ENCODE results near the gene VAMP8.

VAMP8 gene

GRCh38 chr2:85545780-85546240 is 31.6 kb upstream of the VAMP8 start:
- ChIA-PET POLR2A (interaction anchor here (0.9 to 1.5 kb wide), 5 partner anchors 10 to 155 kb away, joined by 3 to 5 read pairs (median 3); partner anchors contain the start of gene CAPG), CTCF (interaction anchor here (1.4 to 28.0 kb wide), 5 partner anchors 9 to 156 kb away, joined by 3 to 584 read pairs (median 6); partner anchors contain the start of gene SH2D6)
- no peak for DNase-seq
- peaks cover 23 to 64% (median 42%) of the 10 kb centered on the region in 4 experiments for H3K36me3 ChIP-seq (ENCODE audit: control insufficient read depth in 4 of 4, insufficient read depth in 4 of 4, low read length in 3 of 4)
- H3K4me3 ChIP-seq (ENCODE audit: control insufficient read depth in 1 of 7, extremely low read depth in 1 of 7, insufficient read depth in 4 of 7, low read depth in 2 of 7, low read length in 6 of 7) = no peak overlapping the region
- no peak overlapping the region for H3K27ac ChIP-seq (ENCODE audit: insufficient read depth in 1 of 2, low read depth in 1 of 2, low read length in 2 of 2, poor library complexity in 1 of 2, severe bottlenecking in 2 of 2)
- H3K9me3 ChIP-seq (ENCODE audit: control extremely low read depth in 1 of 5, control insufficient read depth in 4 of 5, insufficient read depth in 2 of 5, low read depth in 1 of 5, low read length in 4 of 5) = no peaks in the 10 kb centered on the region
- peaks cover 25 to 38% (median 30%) of the 10 kb centered on the region in 4 experiments for H3K4me1 ChIP-seq (ENCODE audit: control extremely low read depth in 1 of 4, control insufficient read depth in 4 of 4, insufficient read depth in 4 of 4, low read length in 3 of 4)
- no peaks in the 10 kb centered on the region for H3K27me3 ChIP-seq (replicated peaks in 2 of 5; ENCODE audit: control insufficient read depth in 4 of 5, insufficient read depth in 5 of 5, low read length in 4 of 5)
- 100% methylated on average over 4 of the region's 5 CpGs for WGBS (ENCODE audit: insufficient coverage)

DNA sequence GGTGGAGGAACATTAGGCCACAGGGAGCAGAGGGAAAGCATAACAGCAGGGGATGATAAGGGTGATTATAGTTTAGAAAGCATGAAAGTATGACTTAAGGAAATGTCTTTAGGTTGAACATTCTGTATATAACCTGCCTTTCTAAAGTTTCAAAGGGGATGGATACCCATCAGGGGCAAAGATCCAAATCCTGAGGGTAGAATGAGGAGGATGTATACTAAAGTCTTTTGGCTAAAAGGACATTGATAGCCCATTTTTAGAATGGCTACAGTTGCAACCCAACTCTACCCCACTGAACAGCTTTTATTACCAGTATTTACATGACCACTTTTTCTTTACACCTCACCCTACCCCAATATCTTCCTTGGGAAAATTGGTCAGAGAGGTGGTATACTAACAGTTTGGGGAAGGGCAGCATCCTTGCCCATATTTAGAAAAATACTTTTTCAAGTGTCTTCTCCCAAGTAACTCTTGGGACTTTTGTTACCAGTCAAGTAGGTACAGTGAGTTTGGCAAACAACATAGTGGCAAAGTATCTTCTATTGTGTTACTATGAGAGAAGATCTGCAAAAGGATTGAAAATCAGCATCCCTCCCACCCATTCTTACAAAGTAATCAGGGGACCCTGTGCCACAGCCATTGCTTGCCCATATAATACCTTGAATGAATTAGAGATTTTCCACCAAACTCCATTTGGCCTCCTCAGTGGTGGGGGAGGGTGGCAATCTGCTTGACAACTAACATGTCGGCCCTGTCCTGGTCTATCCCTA is 30.1 kb upstream of the VAMP8 start:
- POLR2A ChIA-PET = interaction anchor here (6.7 kb wide), 1 partner anchor 7 kb away, joined by 69 read pairs; the partner anchor contains the start of gene MAT2A
- no peak overlapping the region for H3K27ac ChIP-seq (ENCODE audit: insufficient read depth in 1 of 2, low read depth in 1 of 2, low read length in 2 of 2, poor library complexity in 1 of 2, severe bottlenecking in 2 of 2)
- H3K4me1 ChIP-seq (ENCODE audit: control extremely low read depth in 1 of 4, control insufficient read depth in 4 of 4, insufficient read depth in 4 of 4, low read length in 3 of 4) = peaks cover 20 to 36% (median 29%) of the 10 kb centered on the region in 4 experiments
- H3K4me3 ChIP-seq (ENCODE audit: control insufficient read depth in 1 of 7, extremely low read depth in 1 of 7, insufficient read depth in 4 of 7, low read depth in 2 of 7, low read length in 6 of 7) = no peak overlapping the region
- DNase-seq = no peak
- H3K36me3 ChIP-seq (ENCODE audit: control insufficient read depth in 4 of 4, insufficient read depth in 4 of 4, low read length in 3 of 4) = peaks cover 14 to 63% (median 33%) of the 10 kb centered on the region in 4 experiments
- no peaks in the 10 kb centered on the region for H3K27me3 ChIP-seq (replicated peaks in 2 of 5; ENCODE audit: control insufficient read depth in 4 of 5, insufficient read depth in 5 of 5, low read length in 4 of 5)
- no peaks in the 10 kb centered on the region for H3K9me3 ChIP-seq (ENCODE audit: control extremely low read depth in 1 of 5, control insufficient read depth in 4 of 5, insufficient read depth in 2 of 5, low read depth in 1 of 5, low read length in 4 of 5)
- CTCF ChIA-PET = interaction anchor here (0.6 to 28.0 kb wide), 5 partner anchors 9 to 158 kb away, joined by 3 to 584 read pairs (median 78); partner anchors contain the start of genes MAT2A and SH2D6
- no CpG with 5 or more reads among the region's 1 CpG for WGBS (ENCODE audit: insufficient coverage)

DNA sequence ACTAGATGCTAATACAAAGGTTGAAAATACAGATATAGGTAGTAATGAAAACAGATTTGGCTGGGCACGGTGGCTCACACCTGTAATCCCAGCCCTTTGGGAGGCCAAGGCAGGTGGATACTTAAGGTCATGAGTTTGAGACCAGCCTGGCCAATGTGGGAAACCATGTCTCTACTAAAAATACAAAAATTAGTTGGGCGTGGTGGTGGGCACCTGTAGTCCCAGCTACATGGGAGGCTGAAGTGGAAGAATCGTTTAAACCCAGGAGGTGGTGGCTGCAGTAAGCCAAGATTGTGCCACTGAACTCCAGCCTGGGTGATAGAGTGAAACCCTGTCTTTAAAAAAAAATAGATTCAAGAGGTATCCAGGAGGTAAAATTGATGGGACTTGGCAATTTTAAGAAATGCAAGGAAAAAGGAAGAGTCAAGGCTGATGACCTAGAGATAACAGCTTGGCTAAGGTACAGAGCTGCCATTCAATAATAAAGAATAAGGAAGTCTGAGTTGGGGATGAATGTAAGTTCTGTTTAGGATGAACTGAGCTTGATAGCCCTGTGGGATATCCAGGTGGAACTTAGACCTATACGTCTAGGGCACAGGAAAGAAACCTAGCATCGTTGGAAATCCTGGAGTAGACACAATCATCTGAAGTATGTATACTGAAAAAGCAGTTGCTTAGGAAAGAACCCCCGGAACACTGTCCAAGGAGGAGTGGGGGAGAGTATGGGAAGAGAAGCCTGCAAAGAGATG is 29.4 kb upstream of the VAMP8 start:
- H3K4me3 ChIP-seq (ENCODE audit: control insufficient read depth in 1 of 7, extremely low read depth in 1 of 7, insufficient read depth in 4 of 7, low read depth in 2 of 7, low read length in 6 of 7) = no peak overlapping the region
- peaks cover 18 to 34% (median 25%) of the 10 kb centered on the region in 4 experiments for H3K4me1 ChIP-seq (ENCODE audit: control extremely low read depth in 1 of 4, control insufficient read depth in 4 of 4, insufficient read depth in 4 of 4, low read length in 3 of 4)
- 87% methylated on average over 5 of the region's 6 CpGs for WGBS (ENCODE audit: insufficient coverage)
- H3K27ac ChIP-seq (ENCODE audit: insufficient read depth in 1 of 2, low read depth in 1 of 2, low read length in 2 of 2, poor library complexity in 1 of 2, severe bottlenecking in 2 of 2) = no peak overlapping the region
- no peaks in the 10 kb centered on the region for H3K27me3 ChIP-seq (replicated peaks in 2 of 5; ENCODE audit: control insufficient read depth in 4 of 5, insufficient read depth in 5 of 5, low read length in 4 of 5)
- ChIA-PET CTCF (interaction anchor here (1.0 to 28.0 kb wide), 6 partner anchors 10 to 215 kb away, joined by 3 to 584 read pairs (median 64); partner anchors contain the start of genes GGCX, MAT2A and SH2D6), POLR2A (interaction anchor here (1.2 to 6.7 kb wide), 2 partner anchors 8 to 129 kb away, joined by 3 to 69 read pairs; partner anchors contain the start of gene MAT2A)
- H3K9me3 ChIP-seq (ENCODE audit: control extremely low read depth in 1 of 5, control insufficient read depth in 4 of 5, insufficient read depth in 2 of 5, low read depth in 1 of 5, low read length in 4 of 5) = no peaks in the 10 kb centered on the region
- peaks cover 7 to 63% (median 31%) of the 10 kb centered on the region in 4 experiments for H3K36me3 ChIP-seq (ENCODE audit: control insufficient read depth in 4 of 4, insufficient read depth in 4 of 4, low read length in 3 of 4)
- no peak for DNase-seq

- no peaks in the 10 kb centered on the region for H3K9me3 ChIP-seq (ENCODE audit: control extremely low read depth in 1 of 5, control insufficient read depth in 4 of 5, insufficient read depth in 2 of 5, low read depth in 1 of 5, low read length in 4 of 5)
- no peak for DNase-seq
- no peak overlapping the region for H3K4me3 ChIP-seq (ENCODE audit: control insufficient read depth in 1 of 7, extremely low read depth in 1 of 7, insufficient read depth in 4 of 7, low read depth in 2 of 7, low read length in 6 of 7)
- peaks cover 10 to 62% (median 32%) of the 10 kb centered on the region in 4 experiments for H3K36me3 ChIP-seq (ENCODE audit: control insufficient read depth in 4 of 4, insufficient read depth in 4 of 4, low read length in 3 of 4)
- no peak overlapping the region for H3K27ac ChIP-seq (ENCODE audit: insufficient read depth in 1 of 2, low read depth in 1 of 2, low read length in 2 of 2, poor library complexity in 1 of 2, severe bottlenecking in 2 of 2)
- 95% methylated on average over 2 of the region's 2 CpGs for WGBS (ENCODE audit: insufficient coverage)
- peaks cover 18 to 31% (median 25%) of the 10 kb centered on the region in 4 experiments for H3K4me1 ChIP-seq (ENCODE audit: control extremely low read depth in 1 of 4, control insufficient read depth in 4 of 4, insufficient read depth in 4 of 4, low read length in 3 of 4)
- ChIA-PET POLR2A (interaction anchor here (1.2 to 6.7 kb wide), 3 partner anchors 9 to 129 kb away, joined by 3 to 69 read pairs (median 6); partner anchors contain the start of gene MAT2A), CTCF (interaction anchor here (1.0 to 28.0 kb wide), 6 partner anchors 10 to 215 kb away, joined by 3 to 584 read pairs (median 64); partner anchors contain the start of genes GGCX, MAT2A and SH2D6)
- no peaks in the 10 kb centered on the region for H3K27me3 ChIP-seq (replicated peaks in 2 of 5; ENCODE audit: control insufficient read depth in 4 of 5, insufficient read depth in 5 of 5, low read length in 4 of 5)
Measured at GRCh38 chr2:85548608-85548900, 28.8 kb upstream of the VAMP8 start.

DNA sequence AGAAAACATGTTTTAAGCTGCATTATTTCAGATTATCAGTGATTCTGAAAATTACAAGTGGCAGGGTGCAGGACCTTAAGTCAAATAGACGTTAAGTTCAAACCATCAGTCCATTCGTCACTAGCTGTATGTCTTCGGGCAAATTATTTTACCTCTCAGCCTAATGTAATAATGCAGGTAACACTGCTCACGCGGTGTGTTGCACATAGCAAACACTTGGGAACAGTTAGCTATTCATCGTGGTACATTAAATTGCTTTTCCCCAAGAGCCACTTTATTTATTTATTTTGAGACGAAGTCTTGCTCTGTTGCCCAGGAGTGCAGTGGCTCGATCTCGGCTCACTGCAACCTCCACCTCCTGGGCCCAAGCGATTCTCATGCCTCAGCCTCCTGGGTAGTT is 28.3 kb upstream of the VAMP8 start:
- Histone ChIP-seq H3K36me3 (ENCODE audit: control insufficient read depth in 4 of 4, insufficient read depth in 4 of 4, low read length in 3 of 4) (peaks cover 13 to 64% (median 34%) of the 10 kb centered on the region in 4 experiments), H3K4me3 (ENCODE audit: control insufficient read depth in 1 of 7, extremely low read depth in 1 of 7, insufficient read depth in 4 of 7, low read depth in 2 of 7, low read length in 6 of 7) (no peak overlapping the region), H3K9me3 (ENCODE audit: control extremely low read depth in 1 of 5, control insufficient read depth in 4 of 5, insufficient read depth in 2 of 5, low read depth in 1 of 5, low read length in 4 of 5) (no peaks in the 10 kb centered on the region), H3K27ac (ENCODE audit: insufficient read depth in 1 of 2, low read depth in 1 of 2, low read length in 2 of 2, poor library complexity in 1 of 2, severe bottlenecking in 2 of 2) (no peak overlapping the region), H3K4me1 (ENCODE audit: control extremely low read depth in 1 of 4, control insufficient read depth in 4 of 4, insufficient read depth in 4 of 4, low read length in 3 of 4) (peaks cover 18 to 31% (median 25%) of the 10 kb centered on the region in 4 experiments), H3K27me3 (replicated peaks in 2 of 5; ENCODE audit: control insufficient read depth in 4 of 5, insufficient read depth in 5 of 5, low read length in 4 of 5) (no peaks in the 10 kb centered on the region)
- DNase-seq = peak in 1 of 3 donors; percentile 13
- 96% methylated on average over 7 of the region's 10 CpGs for WGBS (ENCODE audit: insufficient coverage)
- CTCF ChIA-PET = interaction anchor here (0.6 to 28.0 kb wide), 9 partner anchors 11 to 160 kb away, joined by 3 to 584 read pairs (median 4); partner anchors contain the start of genes GGCX, MAT2A, SH2D6 and VAMP8
- POLR2A ChIA-PET = interaction anchor here (1.0 to 6.7 kb wide), 4 partner anchors 9 to 130 kb away, joined by 3 to 69 read pairs (median 6); partner anchors contain the start of gene MAT2A

DNA sequence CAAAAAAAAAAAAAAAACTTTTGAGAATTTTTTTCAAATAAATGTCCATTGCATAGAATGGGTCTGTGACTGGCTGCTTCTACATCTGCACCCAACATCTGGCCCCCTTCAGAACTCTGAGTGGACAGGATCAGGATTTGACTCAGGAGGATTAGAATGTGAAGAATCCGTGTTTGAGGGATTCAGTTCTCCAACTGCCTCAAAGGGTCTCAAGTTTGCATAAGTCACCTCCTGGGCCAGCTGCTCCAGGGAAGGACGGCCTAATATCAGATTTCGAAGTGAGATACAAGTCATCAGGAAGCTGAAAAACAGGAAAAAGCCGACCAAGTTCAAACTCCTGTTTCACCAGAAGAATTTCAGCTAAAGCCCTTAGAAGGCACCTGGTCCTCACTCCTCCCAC is 27.6 kb upstream of the VAMP8 start:
- Histone ChIP-seq H3K4me1 (ENCODE audit: control extremely low read depth in 1 of 4, control insufficient read depth in 4 of 4, insufficient read depth in 4 of 4, low read length in 3 of 4) (peaks cover 18 to 31% (median 25%) of the 10 kb centered on the region in 4 experiments), H3K9me3 (ENCODE audit: control extremely low read depth in 1 of 5, control insufficient read depth in 4 of 5, insufficient read depth in 2 of 5, low read depth in 1 of 5, low read length in 4 of 5) (no peaks in the 10 kb centered on the region), H3K27me3 (replicated peaks in 2 of 5; ENCODE audit: control insufficient read depth in 4 of 5, insufficient read depth in 5 of 5, low read length in 4 of 5) (no peaks in the 10 kb centered on the region), H3K4me3 (ENCODE audit: control insufficient read depth in 1 of 7, extremely low read depth in 1 of 7, insufficient read depth in 4 of 7, low read depth in 2 of 7, low read length in 6 of 7) (peak overlapping the region in 2 of 7 experiments; percentile 8 to 25), H3K27ac (ENCODE audit: insufficient read depth in 1 of 2, low read depth in 1 of 2, low read length in 2 of 2, poor library complexity in 1 of 2, severe bottlenecking in 2 of 2) (peak overlapping the region in 1 of 2 experiments; percentile 44), H3K36me3 (ENCODE audit: control insufficient read depth in 4 of 4, insufficient read depth in 4 of 4, low read length in 3 of 4) (peaks cover 14 to 64% (median 36%) of the 10 kb centered on the region in 4 experiments)
- ChIA-PET CTCF (interaction anchor here (0.6 to 28.0 kb wide), 21 partner anchors 12 to 193 kb away, joined by 3 to 584 read pairs (median 4); partner anchors contain the start of genes GGCX, MAT2A, SH2D6 and VAMP8), POLR2A (interaction anchor here (0.5 to 6.7 kb wide), 4 partner anchors 10 to 112 kb away, joined by 5 to 69 read pairs (median 6); partner anchors contain the start of gene MAT2A)
- DNase-seq = no peak
- 4% methylated on average over 3 of the region's 4 CpGs for WGBS (ENCODE audit: insufficient coverage)
